IgD-negative memory B cell (primary cell): ENCODE measurements around the gene PLCH1. TPM values are rescaled to one million over a fixed set of nuclear protein-coding genes. Genes with fewer than 3 reads are reported as not detected.

Experiments
- H3K27ac Mint-ChIP-seq, 3 donors: one replicate each; pipeline ENCODE4 v1.8.0; 2020 to 2022; ENCODE audit warnings: mild to moderate bottlenecking in 3 of 3, mixed read lengths in 3 of 3, moderate library complexity in 1 of 3
- H3K27me3 Mint-ChIP-seq: one replicate; pipeline ENCODE4 v1.8.0; 2021; ENCODE audit warnings: mixed read lengths
- H3K36me3 Mint-ChIP-seq: one replicate; pipeline ENCODE4 v1.8.0; 2020; ENCODE audit warnings: mild to moderate bottlenecking, mixed read lengths
- H3K4me1 Mint-ChIP-seq, 3 donors: one replicate each; pipeline ENCODE4 v1.8.0; 2020 to 2022; ENCODE audit warnings: mixed read lengths in 3 of 3, mild to moderate bottlenecking in 1 of 3
- H3K4me3 Mint-ChIP-seq, 4 donors: one replicate each; pipeline ENCODE4 v1.8.0; 2020 to 2022; ENCODE audit warnings: mild to moderate bottlenecking in 4 of 4, mixed read lengths in 4 of 4, moderate library complexity in 3 of 4
- H3K9me3 Mint-ChIP-seq, 3 donors: one replicate each; pipeline ENCODE4 v1.8.0; 2020 to 2021; ENCODE audit warnings: mixed read lengths in 3 of 3, mild to moderate bottlenecking in 1 of 3
- polyA plus RNA-seq: library from polyadenylated mRNA; unstranded; fragments of 300-500 nt; fragmentation: Illumina TruSeq; gene quantifications from one replicate; pipeline ENCODE4 v1.2.3, GENCODE V29; 2021

Gene PLCH1
- polyA plus RNA-seq, 1 donor from 2014 or later, result not detected

GRCh38 chr3:155500194-155500818, 244.6 kb downstream of the PLCH1 start:
- Mint-ChIP-seq H3K9me3 (peaks cover 0 to 2% (median 0%) of the 10 kb centered on the region in 3 donors), H3K27ac (no peak overlapping the region), H3K4me1 (peaks cover under 1 to 2% (median under 1%) of the 10 kb centered on the region in 3 donors), H3K27me3 (no peaks in the 10 kb centered on the region), H3K36me3 (no peaks in the 10 kb centered on the region), H3K4me3 (no peak overlapping the region)

- H3K4me1 Mint-ChIP-seq, result peaks cover 7 to 14% (median 13%) of the 10 kb centered on the region in 3 donors
- H3K27ac Mint-ChIP-seq, result no peak overlapping the region
- H3K27me3 Mint-ChIP-seq, result no peaks in the 10 kb centered on the region
- no peaks in the 10 kb centered on the region for H3K9me3 Mint-ChIP-seq
- H3K36me3 Mint-ChIP-seq, result no peaks in the 10 kb centered on the region
- H3K4me3 Mint-ChIP-seq, result no peak overlapping the region
Observed at GRCh38 chr3:155497930-155498647, 246.8 kb downstream of the PLCH1 start.

- Mint-ChIP-seq H3K4me3 (no peak overlapping the region), H3K4me1 (peaks cover 7 to 15% (median 14%) of the 10 kb centered on the region in 3 donors), H3K36me3 (no peaks in the 10 kb centered on the region), H3K27ac (no peak overlapping the region), H3K9me3 (no peaks in the 10 kb centered on the region), H3K27me3 (no peaks in the 10 kb centered on the region)
Observed at GRCh38 chr3:155496206-155496605, 248.7 kb downstream of the PLCH1 start.

- Mint-ChIP-seq H3K36me3 (no peaks in the 10 kb centered on the region), H3K27ac (no peak overlapping the region), H3K9me3 (no peaks in the 10 kb centered on the region), H3K27me3 (no peaks in the 10 kb centered on the region), H3K4me1 (peaks cover 7 to 15% (median 14%) of the 10 kb centered on the region in 3 donors), H3K4me3 (peak overlapping the region in 1 of 4 donors; percentile 38)
Observed at GRCh38 chr3:155495387-155495786, 249.5 kb downstream of the PLCH1 start.

- Mint-ChIP-seq H3K27me3 (no peaks in the 10 kb centered on the region), H3K27ac (no peak overlapping the region), H3K36me3 (no peaks in the 10 kb centered on the region), H3K4me3 (peak overlapping the region in 2 of 4 donors; percentile 15 to 18), H3K9me3 (no peaks in the 10 kb centered on the region), H3K4me1 (peaks cover 7 to 15% (median 14%) of the 10 kb centered on the region in 3 donors)
Observed at GRCh38 chr3:155494332-155494731, 250.5 kb downstream of the PLCH1 start.

- Mint-ChIP-seq H3K4me1 (peaks cover 7 to 15% (median 14%) of the 10 kb centered on the region in 3 donors), H3K27ac (no peak overlapping the region), H3K36me3 (no peaks in the 10 kb centered on the region), H3K27me3 (no peaks in the 10 kb centered on the region), H3K9me3 (no peaks in the 10 kb centered on the region), H3K4me3 (no peak overlapping the region)
Observed at GRCh38 chr3:155492841-155493240, 252.0 kb downstream of the PLCH1 start.

GRCh38 chr3:155491696-155492095, 253.2 kb downstream of the PLCH1 start:
- H3K9me3 Mint-ChIP-seq, result no peaks in the 10 kb centered on the region
- no peaks in the 10 kb centered on the region for H3K27me3 Mint-ChIP-seq
- H3K4me1 Mint-ChIP-seq, result peaks cover 7 to 15% (median 14%) of the 10 kb centered on the region in 3 donors
- no peak overlapping the region for H3K4me3 Mint-ChIP-seq
- no peak overlapping the region for H3K27ac Mint-ChIP-seq
- H3K36me3 Mint-ChIP-seq, result no peaks in the 10 kb centered on the region

- H3K27ac Mint-ChIP-seq, result no peak overlapping the region
- peaks cover 0 to 3% (median 0%) of the 10 kb centered on the region in 3 donors for H3K4me1 Mint-ChIP-seq
- H3K36me3 Mint-ChIP-seq, result no peaks in the 10 kb centered on the region
- H3K9me3 Mint-ChIP-seq, result no peaks in the 10 kb centered on the region
- no peaks in the 10 kb centered on the region for H3K27me3 Mint-ChIP-seq
- H3K4me3 Mint-ChIP-seq, result no peak overlapping the region
Observed at GRCh38 chr3:155488671-155489070, 256.2 kb downstream of the PLCH1 start.

GRCh38 chr3:155485897-155486296, 259.0 kb downstream of the PLCH1 start:
- no peak overlapping the region for H3K4me3 Mint-ChIP-seq
- no peak overlapping the region for H3K27ac Mint-ChIP-seq
- no peaks in the 10 kb centered on the region for H3K36me3 Mint-ChIP-seq
- H3K27me3 Mint-ChIP-seq, result no peaks in the 10 kb centered on the region
- H3K9me3 Mint-ChIP-seq, result no peaks in the 10 kb centered on the region
- no peaks in the 10 kb centered on the region for H3K4me1 Mint-ChIP-seq

- no peaks in the 10 kb centered on the region for H3K27me3 Mint-ChIP-seq
- no peak overlapping the region for H3K4me3 Mint-ChIP-seq
- peaks cover 0 to 6% (median 2%) of the 10 kb centered on the region in 3 donors for H3K9me3 Mint-ChIP-seq
- H3K4me1 Mint-ChIP-seq, result no peaks in the 10 kb centered on the region
- H3K27ac Mint-ChIP-seq, result no peak overlapping the region
- H3K36me3 Mint-ChIP-seq, result no peaks in the 10 kb centered on the region
Observed at GRCh38 chr3:155481591-155481990, 263.3 kb downstream of the PLCH1 start.

- H3K36me3 Mint-ChIP-seq, result no peaks in the 10 kb centered on the region
- no peaks in the 10 kb centered on the region for H3K27me3 Mint-ChIP-seq
- H3K4me3 Mint-ChIP-seq, result no peak overlapping the region
- H3K27ac Mint-ChIP-seq, result no peak overlapping the region
- peaks cover 0 to 7% (median 2%) of the 10 kb centered on the region in 3 donors for H3K9me3 Mint-ChIP-seq
- H3K4me1 Mint-ChIP-seq, result no peaks in the 10 kb centered on the region
Observed at GRCh38 chr3:155481089-155481488, 263.8 kb downstream of the PLCH1 start.

GRCh38 chr3:155465664-155466063, 279.2 kb downstream of the PLCH1 start:
- peaks cover 2% of the 10 kb centered on the region for H3K36me3 Mint-ChIP-seq
- H3K27ac Mint-ChIP-seq, result no peak overlapping the region
- H3K4me1 Mint-ChIP-seq, result peaks cover 0 to 1% (median 0%) of the 10 kb centered on the region in 3 donors
- no peaks in the 10 kb centered on the region for H3K27me3 Mint-ChIP-seq
- no peak overlapping the region for H3K4me3 Mint-ChIP-seq
- H3K9me3 Mint-ChIP-seq, result peaks cover 4 to 20% (median 11%) of the 10 kb centered on the region in 3 donors

- Mint-ChIP-seq H3K9me3 (peaks cover 0 to 12% (median 0%) of the 10 kb centered on the region in 3 donors), H3K4me1 (peaks cover 0 to 1% (median 0%) of the 10 kb centered on the region in 3 donors), H3K27ac (no peak overlapping the region), H3K36me3 (no peaks in the 10 kb centered on the region), H3K4me3 (no peak overlapping the region), H3K27me3 (no peaks in the 10 kb centered on the region)
Observed at GRCh38 chr3:155462672-155463071, 282.2 kb downstream of the PLCH1 start.

GRCh38 chr3:155457591-155457990, 287.3 kb downstream of the PLCH1 start:
- Mint-ChIP-seq H3K9me3 (peaks cover 0 to 4% (median 0%) of the 10 kb centered on the region in 3 donors), H3K27ac (peak overlapping the region in 1 of 3 donors; percentile 60), H3K27me3 (peaks cover 5% of the 10 kb centered on the region), H3K4me3 (no peak overlapping the region), H3K4me1 (no peaks in the 10 kb centered on the region), H3K36me3 (no peaks in the 10 kb centered on the region)

- Mint-ChIP-seq H3K4me3 (no peak overlapping the region), H3K27me3 (peaks cover 5% of the 10 kb centered on the region), H3K27ac (no peak overlapping the region), H3K4me1 (no peaks in the 10 kb centered on the region), H3K36me3 (no peaks in the 10 kb centered on the region), H3K9me3 (peaks cover 0 to 1% (median 0%) of the 10 kb centered on the region in 3 donors)
Observed at GRCh38 chr3:155455765-155456164, 289.1 kb downstream of the PLCH1 start.
